ENCODE data around the gene MSRB1.

DNA sequence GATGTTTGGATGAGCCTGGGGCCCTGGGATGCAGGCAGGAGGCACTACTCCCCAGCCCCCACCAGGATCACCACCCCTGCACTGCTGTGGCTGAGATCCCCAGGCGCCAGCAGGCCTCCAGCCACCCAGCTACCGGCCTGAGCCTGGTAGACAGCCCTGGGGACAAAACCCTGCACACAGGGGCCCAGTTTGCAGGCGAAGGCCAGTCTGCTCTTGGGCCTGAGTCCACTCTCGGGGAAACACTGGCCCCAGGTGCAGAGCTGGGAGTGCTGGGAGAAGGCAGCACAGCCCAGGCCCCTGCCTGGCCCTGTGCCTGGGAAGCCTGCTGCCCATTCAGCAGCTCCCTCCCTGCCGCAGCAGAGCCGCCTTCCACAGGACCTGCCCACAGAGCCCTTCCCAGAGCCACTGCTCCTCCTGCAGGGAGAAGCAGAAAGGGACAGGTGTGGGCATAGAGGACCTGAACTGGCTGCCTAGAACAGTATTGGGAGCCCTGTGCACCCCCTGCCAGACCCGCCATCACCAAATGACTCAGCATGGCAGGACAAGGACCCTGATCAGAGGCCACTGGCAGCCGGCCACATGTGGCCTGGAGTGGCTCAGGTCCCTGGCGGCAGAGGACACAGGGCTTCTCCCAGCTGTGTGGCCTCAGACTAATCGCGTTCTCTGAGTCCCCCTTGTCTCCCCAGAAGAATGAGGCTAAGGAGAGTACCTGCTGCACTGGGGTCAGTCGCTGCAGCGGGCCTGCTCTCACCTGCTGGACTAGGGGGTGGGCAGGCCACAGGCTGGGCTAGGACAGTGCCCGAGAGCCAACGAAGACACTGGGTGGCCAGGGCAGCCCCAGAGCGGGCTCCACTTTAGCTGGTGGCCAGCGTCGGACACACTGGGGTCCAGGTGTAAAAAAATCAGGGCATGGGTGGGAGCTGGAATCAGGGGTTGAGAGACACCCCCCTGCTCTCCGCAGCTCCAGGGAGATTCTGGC, 10.7 kb downstream of the MSRB1 start:
- TF ChIP-seq, protein P1, sequence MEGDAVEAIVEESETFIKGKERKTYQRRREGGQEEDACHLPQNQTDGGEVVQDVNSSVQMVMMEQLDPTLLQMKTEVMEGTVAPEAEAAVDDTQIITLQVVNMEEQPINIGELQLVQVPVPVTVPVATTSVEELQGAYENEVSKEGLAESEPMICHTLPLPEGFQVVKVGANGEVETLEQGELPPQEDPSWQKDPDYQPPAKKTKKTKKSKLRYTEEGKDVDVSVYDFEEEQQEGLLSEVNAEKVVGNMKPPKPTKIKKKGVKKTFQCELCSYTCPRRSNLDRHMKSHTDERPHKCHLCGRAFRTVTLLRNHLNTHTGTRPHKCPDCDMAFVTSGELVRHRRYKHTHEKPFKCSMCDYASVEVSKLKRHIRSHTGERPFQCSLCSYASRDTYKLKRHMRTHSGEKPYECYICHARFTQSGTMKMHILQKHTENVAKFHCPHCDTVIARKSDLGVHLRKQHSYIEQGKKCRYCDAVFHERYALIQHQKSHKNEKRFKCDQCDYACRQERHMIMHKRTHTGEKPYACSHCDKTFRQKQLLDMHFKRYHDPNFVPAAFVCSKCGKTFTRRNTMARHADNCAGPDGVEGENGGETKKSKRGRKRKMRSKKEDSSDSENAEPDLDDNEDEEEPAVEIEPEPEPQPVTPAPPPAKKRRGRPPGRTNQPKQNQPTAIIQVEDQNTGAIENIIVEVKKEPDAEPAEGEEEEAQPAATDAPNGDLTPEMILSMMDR (IDR thresholded peaks at IDR 0.05): peak in 4 of 5 experiments; percentile 21 to 54 (median 34)
- TF ChIP-seq POLR2A (IDR thresholded peaks at IDR 0.05): no peak
